GM12878 (cell line): ENCODE measurements around the gene TMEM217. TPM values are rescaled to one million over a fixed set of nuclear protein-coding genes. Genes with fewer than 3 reads are reported as not detected.

ENCODE experiments used
- ATAC-seq: fragments of 200-7000 bp; cut with Tn5 transposase; 3 replicates; pipeline ENCODE4 v1.9.1; 2020; ENCODE audit warnings: mild to moderate bottlenecking, moderate library complexity
- BruUV-seq: library from RNA; stranded (reverse); fragments of 400-500 nt; replicated peaks from 2 replicates; lab custom pipeline; 2021; lab: Mats Ljungman, UMichigan
- CTCF ChIA-PET: fragments of 300-600 bp; sonication (Branson Sonifier 250); formaldehyde crosslinking; extraction: SDS; loops from one replicate; lab custom pipeline; 2021; ENCODE audit warnings: inconsistent platforms; lab: Yijun Ruan, JAX
- POLR2A ChIA-PET: fragments of 350-600 bp; formaldehyde crosslinking; extraction: SDS; loops from one replicate; lab custom pipeline; 2021; ENCODE audit warnings: inconsistent platforms; lab: Charles Lee
- RAD21 ChIA-PET: fragments of 300-600 bp; sonication (Branson Sonifier 250); formaldehyde crosslinking; loops from one replicate; lab custom pipeline; 2023; ENCODE audit warnings: antibody characterized with exemption; ENCODE audit not compliant: unreplicated experiment; lab: Charles Lee
- SMC1A ChIA-PET: fragments of 300-600 bp; sonication (Branson Sonifier 250); formaldehyde crosslinking; loops from one replicate; lab custom pipeline; 2023; ENCODE audit not compliant: unreplicated experiment, uncharacterized antibody; lab: Charles Lee
- DNase-seq: peaks from one replicate; pipeline ENCODE4 v3.0.0-alpha.2; 2011; ENCODE audit warnings: low read depth, low spot score
- FAIRE-seq: peaks from 3 replicates; lab custom pipeline; 2011; peaks lifted over from hg19 to GRCh38; lab: Jason Lieb, UNC
- H2AFZ ChIP-seq: 2 replicates; pipeline ENCODE4 v1.6.0; 2011; ENCODE audit warnings: low read depth, low read length, control low read depth; ENCODE audit not compliant: control insufficient read depth
- H3K27ac ChIP-seq: 2 replicates; pipeline ENCODE4 v1.5.1; 2011; ENCODE audit warnings: control low read depth; ENCODE audit not compliant: control insufficient read depth, insufficient read depth
- H3K27me3 ChIP-seq, 2 experiments: replicated peaks in 1 of 2; 2 replicates each; pipeline versions ENCODE4 v1.6.0 to v1.6.1; 2011; ENCODE audit warnings: low read length in 1 of 2; ENCODE audit not compliant: control insufficient read depth in 2 of 2, insufficient read depth in 2 of 2
- H3K36me3 ChIP-seq, 2 experiments: 2 replicates each; pipeline ENCODE4 v1.5.1; 2011; ENCODE audit warnings: low read length in 1 of 2; ENCODE audit not compliant: control insufficient read depth in 2 of 2, insufficient read depth in 2 of 2
- H3K4me1 ChIP-seq: 2 replicates; pipeline ENCODE4 v1.6.1; 2011; ENCODE audit warnings: mild to moderate bottlenecking, low read length, moderate library complexity, mixed read lengths; ENCODE audit not compliant: control insufficient read depth, insufficient read depth
- H3K4me2 ChIP-seq: 2 replicates; pipeline ENCODE4 v1.6.0; 2011; ENCODE audit warnings: control low read depth; ENCODE audit not compliant: control insufficient read depth, insufficient read depth
- H3K4me3 ChIP-seq: fragments of 200-600 bp; sonication (generic); 2 replicates; pipeline ENCODE4 v1.5.1; 2016
- H3K79me2 ChIP-seq: 2 replicates; pipeline ENCODE4 v1.6.0; 2011; ENCODE audit warnings: low read length; ENCODE audit not compliant: control insufficient read depth, insufficient read depth
- H3K9ac ChIP-seq: 2 replicates; pipeline ENCODE4 v1.8.0; 2011; ENCODE audit warnings: low read length, control low read depth, mixed read lengths; ENCODE audit not compliant: control insufficient read depth, insufficient read depth
- H3K9me3 ChIP-seq: replicated peaks from 3 replicates; pipeline ENCODE4 v1.5.1; 2011; ENCODE audit warnings: mild to moderate bottlenecking, low read length; ENCODE audit not compliant: control insufficient read depth, insufficient read depth
- H4K20me1 ChIP-seq: 2 replicates; pipeline ENCODE4 v1.6.0; 2011; ENCODE audit not compliant: control insufficient read depth, insufficient read depth
- BHLHE40 ChIP-seq, 2 experiments: fragments of 450-650 bp in 1 of 2; IDR thresholded peaks; 2 replicates each; pipeline ENCODE4 v1.6.1; 2011 to 2017; ENCODE audit warnings: low read depth in 2 of 2, borderline replicate concordance in 1 of 2, improper control_type of control experiment in 1 of 2, low read length in 1 of 2, mild to moderate bottlenecking in 1 of 2
- EGR1 ChIP-seq, 2 experiments: IDR thresholded peaks; 1 replicate in 1 of 2; 2 replicates in 1 of 2; pipeline ENCODE4 v1.6.1; 2011 to 2012; ENCODE audit warnings: low read depth in 2 of 2, low read length in 2 of 2, borderline replicate concordance in 1 of 2, mild to moderate bottlenecking in 1 of 2, moderate library complexity in 1 of 2
- FOXM1 ChIP-seq: IDR thresholded peaks from 2 replicates; pipeline ENCODE4 v1.6.1; 2012; ENCODE audit warnings: low read depth, mild to moderate bottlenecking, inconsistent platforms, low read length, moderate library complexity
- NFYA ChIP-seq: IDR thresholded peaks from 2 replicates; pipeline ENCODE4 v1.6.1; 2011; ENCODE audit warnings: low read depth, mild to moderate bottlenecking, low read length, improper control_type of control experiment, borderline replicate concordance
- SRF ChIP-seq, 2 experiments: IDR thresholded peaks; 2 replicates each; pipeline ENCODE4 v1.6.1; 2011; ENCODE audit warnings: low read depth in 2 of 2, low read length in 2 of 2, mild to moderate bottlenecking in 1 of 2, moderate library complexity in 1 of 2
- WGBS: methylation state at CpG from one replicate; pipeline ENCODE4 v1.1.6; 2016; ENCODE audit warnings: low lambda C conversion rate; ENCODE audit not compliant: insufficient replicate concordance, insufficient coverage; ENCODE audit errors: missing lambda C conversion rate; 5-methylcytosine and 5-hydroxymethylcytosine counted together
- in situ Hi-C: fragments of 300-500 bp; cut with MboI; formaldehyde crosslinking; loops from 9 replicates; pipeline ENCODE4 v1.14.3; 2018; ENCODE audit warnings: mixed read lengths
- intact Hi-C: fragments of 100-400 bp; cut with micrococcal nuclease; formaldehyde crosslinking; loops from one replicate; pipeline ENCODE4 v1.14.2; 2022; ENCODE audit not compliant: unreplicated experiment
- polyA plus RNA-seq, 11 experiments: library from polyadenylated mRNA; depleted of rRNA in 4 of 11; unstranded in 6 of 11; stranded (reverse) in 5 of 11; fragments of >200 nt; fragmentation: Nextera tagmentation in 4 of 11; fragmentation: Illumina TruSeq in 1 of 11; extraction: Ambion mirVana in 4 of 11; extraction: Trizol in 1 of 11; gene quantifications; 1 replicate in 1 of 11; 2 replicates in 10 of 11; pipeline versions ENCODE4 v1.2.1 to v1.2.3, GENCODE V29; 2011 to 2016; ENCODE audit warnings: inconsistent platforms in 2 of 11, missing spikeins in 2 of 11, low read depth in 1 of 11
- total RNA-seq, 4 experiments: library from RNA; depleted of rRNA in 3 of 4; stranded (reverse); fragments of >200 nt in 3 of 4; fragmentation: Illumina TruSeq in 1 of 4; extraction: Trizol in 1 of 4; gene quantifications; 2 replicates each; pipeline versions ENCODE4 v1.2.1 to v1.2.3, GENCODE V29; 2013 to 2021
- TF ChIP-seq, protein P1 (sequence below): IDR thresholded peaks from 2 replicates; pipeline ENCODE4 v1.6.1; 2012; ENCODE audit warnings: improper control_type of control experiment, low read depth, low read length; ENCODE audit not compliant: insufficient replicate concordance
- TF ChIP-seq, protein P2 (sequence below): IDR thresholded peaks from 2 replicates; pipeline ENCODE4 v1.6.1; 2012; ENCODE audit warnings: low read depth, low read length, improper control_type of control experiment

TMEM217 gene
- total and polyA plus RNA-seq, 10 of the 15 experiments (the other 5 are each of a cell fraction or from before 2014, with no cell fraction given) = 1.3 to 4.5 (median 2.3) TPM

DNA sequence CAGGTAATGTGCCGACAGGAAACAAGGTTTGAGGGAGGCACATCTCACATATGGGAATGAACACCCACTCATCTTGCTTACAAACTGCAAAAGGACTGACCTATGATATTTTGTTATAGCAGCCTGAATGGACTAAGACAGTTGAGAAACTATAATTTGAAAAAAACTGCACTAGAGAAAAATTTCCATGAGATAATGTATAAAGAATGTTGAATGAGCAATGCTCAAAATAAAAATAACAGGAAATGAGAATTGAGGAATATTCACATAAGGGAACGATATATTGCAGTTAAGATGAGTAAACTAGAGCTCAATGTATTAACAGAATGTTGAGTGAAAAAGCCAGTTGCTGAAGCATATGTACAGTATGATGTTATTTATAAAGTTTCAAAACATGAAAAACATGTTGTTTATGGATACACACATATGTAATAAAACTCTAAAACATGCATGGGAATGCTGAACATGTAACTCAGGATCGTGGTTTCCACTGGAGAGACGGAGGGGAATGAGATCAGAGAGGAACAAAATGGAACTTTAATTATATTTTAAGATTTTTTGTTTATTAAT is 6.6 kb downstream of the TMEM217 start:
- no peaks in the 10 kb centered on the region; the same call in 1 of the 2 replicates for H4K20me1 ChIP-seq
- TF ChIP-seq EGR1 (IDR thresholded peaks at IDR 0.05; ENCODE audit: borderline replicate concordance in 1 of 2, low read depth in 2 of 2, low read length in 2 of 2) (no peak), BHLHE40 (IDR thresholded peaks at IDR 0.05; ENCODE audit: borderline replicate concordance in 1 of 2, low read depth in 2 of 2, low read length in 1 of 2) (no peak), FOXM1 (no peak), SRF (IDR thresholded peaks at IDR 0.05; ENCODE audit: low read depth in 2 of 2, low read length in 2 of 2) (no peak), NFYA (no peak)
- TF ChIP-seq, protein P1, sequence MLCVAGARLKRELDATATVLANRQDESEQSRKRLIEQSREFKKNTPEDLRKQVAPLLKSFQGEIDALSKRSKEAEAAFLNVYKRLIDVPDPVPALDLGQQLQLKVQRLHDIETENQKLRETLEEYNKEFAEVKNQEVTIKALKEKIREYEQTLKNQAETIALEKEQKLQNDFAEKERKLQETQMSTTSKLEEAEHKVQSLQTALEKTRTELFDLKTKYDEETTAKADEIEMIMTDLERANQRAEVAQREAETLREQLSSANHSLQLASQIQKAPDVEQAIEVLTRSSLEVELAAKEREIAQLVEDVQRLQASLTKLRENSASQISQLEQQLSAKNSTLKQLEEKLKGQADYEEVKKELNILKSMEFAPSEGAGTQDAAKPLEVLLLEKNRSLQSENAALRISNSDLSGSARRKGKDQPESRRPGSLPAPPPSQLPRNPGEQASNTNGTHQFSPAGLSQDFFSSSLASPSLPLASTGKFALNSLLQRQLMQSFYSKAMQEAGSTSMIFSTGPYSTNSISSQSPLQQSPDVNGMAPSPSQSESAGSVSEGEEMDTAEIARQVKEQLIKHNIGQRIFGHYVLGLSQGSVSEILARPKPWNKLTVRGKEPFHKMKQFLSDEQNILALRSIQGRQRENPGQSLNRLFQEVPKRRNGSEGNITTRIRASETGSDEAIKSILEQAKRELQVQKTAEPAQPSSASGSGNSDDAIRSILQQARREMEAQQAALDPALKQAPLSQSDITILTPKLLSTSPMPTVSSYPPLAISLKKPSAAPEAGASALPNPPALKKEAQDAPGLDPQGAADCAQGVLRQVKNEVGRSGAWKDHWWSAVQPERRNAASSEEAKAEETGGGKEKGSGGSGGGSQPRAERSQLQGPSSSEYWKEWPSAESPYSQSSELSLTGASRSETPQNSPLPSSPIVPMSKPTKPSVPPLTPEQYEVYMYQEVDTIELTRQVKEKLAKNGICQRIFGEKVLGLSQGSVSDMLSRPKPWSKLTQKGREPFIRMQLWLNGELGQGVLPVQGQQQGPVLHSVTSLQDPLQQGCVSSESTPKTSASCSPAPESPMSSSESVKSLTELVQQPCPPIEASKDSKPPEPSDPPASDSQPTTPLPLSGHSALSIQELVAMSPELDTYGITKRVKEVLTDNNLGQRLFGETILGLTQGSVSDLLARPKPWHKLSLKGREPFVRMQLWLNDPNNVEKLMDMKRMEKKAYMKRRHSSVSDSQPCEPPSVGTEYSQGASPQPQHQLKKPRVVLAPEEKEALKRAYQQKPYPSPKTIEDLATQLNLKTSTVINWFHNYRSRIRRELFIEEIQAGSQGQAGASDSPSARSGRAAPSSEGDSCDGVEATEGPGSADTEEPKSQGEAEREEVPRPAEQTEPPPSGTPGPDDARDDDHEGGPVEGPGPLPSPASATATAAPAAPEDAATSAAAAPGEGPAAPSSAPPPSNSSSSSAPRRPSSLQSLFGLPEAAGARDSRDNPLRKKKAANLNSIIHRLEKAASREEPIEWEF = no peak
- TF ChIP-seq, protein P2, sequence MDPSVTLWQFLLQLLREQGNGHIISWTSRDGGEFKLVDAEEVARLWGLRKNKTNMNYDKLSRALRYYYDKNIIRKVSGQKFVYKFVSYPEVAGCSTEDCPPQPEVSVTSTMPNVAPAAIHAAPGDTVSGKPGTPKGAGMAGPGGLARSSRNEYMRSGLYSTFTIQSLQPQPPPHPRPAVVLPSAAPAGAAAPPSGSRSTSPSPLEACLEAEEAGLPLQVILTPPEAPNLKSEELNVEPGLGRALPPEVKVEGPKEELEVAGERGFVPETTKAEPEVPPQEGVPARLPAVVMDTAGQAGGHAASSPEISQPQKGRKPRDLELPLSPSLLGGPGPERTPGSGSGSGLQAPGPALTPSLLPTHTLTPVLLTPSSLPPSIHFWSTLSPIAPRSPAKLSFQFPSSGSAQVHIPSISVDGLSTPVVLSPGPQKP = no peak
- no peaks in the 10 kb centered on the region for H3K9me3 ChIP-seq
- no peak overlapping the region for H3K4me3 ChIP-seq
- no peak overlapping the region for H3K27ac ChIP-seq
- in situ Hi-C loops = no loop called here
- no peaks in the 10 kb centered on the region for H3K4me1 ChIP-seq
- POLR2A ChIA-PET = no interaction called here
- no peak for ATAC-seq
- no peak for FAIRE-seq
- no peak for DNase-seq
- H2AFZ ChIP-seq = no peak overlapping the region
- no peaks in the 10 kb centered on the region for H3K36me3 ChIP-seq
- WGBS = 38% methylated on average over 4 of the region's 4 CpGs
- no peak overlapping the region for H3K9ac ChIP-seq
- no TSS peak for BruUV-seq
- intact Hi-C loops = no loop called here
- no peak overlapping the region for H3K4me2 ChIP-seq
- CTCF ChIA-PET = no interaction called here
- H3K79me2 ChIP-seq = no peaks in the 10 kb centered on the region
- SMC1A ChIA-PET = interaction anchor here (0.7 kb wide), 1 partner anchor 9 kb away, joined by 4 read pairs; no protein-coding TSS in a partner anchor
- no peaks in the 10 kb centered on the region for H3K27me3 ChIP-seq
- RAD21 ChIA-PET = no interaction called here
